OCI-LY3 (cell line): ENCODE data around the gene CCDC158.

Source experiments
- H2AFZ ChIP-seq: fragments of 200-600, 300-600 bp; shearing (Covaris generic); 2 replicates; pipeline ENCODE4 v1.6.0; 2014; ENCODE audit warnings: antibody characterized with exemption, low read depth, low read length
- H3K27ac ChIP-seq: fragments of 200-600, 300-600 bp; sonication (generic); 2 replicates; pipeline ENCODE4 v1.5.1; 2014; ENCODE audit warnings: mild to moderate bottlenecking, low read length, moderate library complexity, mixed read lengths
- H3K27me3 ChIP-seq: fragments of 200-600, 300-600 bp; sonication (generic); 2 replicates; pipeline ENCODE4 v1.6.1; 2014; ENCODE audit warnings: low read depth, low read length, mixed read lengths
- H3K36me3 ChIP-seq: fragments of 200-600, 300-600 bp; sonication (generic); replicated peaks from 2 replicates; pipeline ENCODE3; 2014; ENCODE audit warnings: low read depth, low read length, mixed read lengths
- H3K4me1 ChIP-seq: fragments of 300-600, 200-600 bp; sonication (generic); 2 replicates; pipeline ENCODE4 v1.6.1; 2014; ENCODE audit warnings: low read length, mixed read lengths
- H3K4me2 ChIP-seq: fragments of 200-600, 300-600 bp; sonication (generic); 2 replicates; pipeline ENCODE4 v1.6.1; 2014; ENCODE audit warnings: low read length, mixed read lengths
- H3K4me3 ChIP-seq: fragments of 300-600, 200-600 bp; sonication (generic); 2 replicates; pipeline ENCODE4 v1.5.1; 2014; ENCODE audit warnings: antibody characterized with exemption, mild to moderate bottlenecking, low read length, moderate library complexity
- H3K79me2 ChIP-seq: fragments of 300-600, 200-600 bp; shearing (Covaris generic); 2 replicates; pipeline ENCODE4 v1.6.1; 2014; ENCODE audit warnings: mild to moderate bottlenecking, low read length, mixed read lengths
- H3K9ac ChIP-seq: fragments of 300-600, 200-600 bp; shearing (Covaris generic); 2 replicates; pipeline ENCODE4 v1.6.0; 2014; ENCODE audit warnings: mild to moderate bottlenecking, low read length, moderate library complexity
- H3K9me3 ChIP-seq: fragments of 200-600, 300-600 bp; shearing (Covaris generic); 2 replicates; pipeline ENCODE4 v1.6.1; 2014; ENCODE audit warnings: low read length, mixed read lengths; ENCODE audit not compliant: insufficient read depth
- H4K20me1 ChIP-seq: fragments of 200-600, 300-600 bp; sonication (generic); 2 replicates; pipeline ENCODE4 v1.6.1; 2016; ENCODE audit warnings: low read length, mixed read lengths; ENCODE audit not compliant: insufficient read depth
- CTCF ChIP-seq: fragments of 200-600, 300-600 bp; sonication (generic); IDR thresholded peaks from 2 replicates; pipeline ENCODE4 v1.5.1; 2014; ENCODE audit warnings: antibody characterized with exemption, low read length, low read depth
- EZH2phosphoT487 ChIP-seq: fragments of 200-600 bp; shearing (Covaris generic); IDR thresholded peaks from 2 replicates; pipeline ENCODE4 v1.6.1; 2018; ENCODE audit warnings: antibody characterized with exemption, mixed run types, low read depth

Gene CCDC158

GRCh38 chr4:76441881-76442280 lies 20.9 kb upstream of the CCDC158 start:
- TF ChIP-seq EZH2phosphoT487: no peak
- no peak for TF ChIP-seq CTCF
- Histone ChIP-seq H2AFZ (peak overlapping the region; percentile 6; the same call in 1 of the 2 replicates), H4K20me1 (no peaks in the 10 kb centered on the region), H3K4me2 (peak overlapping the region; percentile 42), H3K36me3 (no peaks in the 10 kb centered on the region), H3K79me2 (no peaks in the 10 kb centered on the region), H3K27me3 (peaks cover 24% of the 10 kb centered on the region), H3K4me1 (peaks cover 10% of the 10 kb centered on the region), H3K27ac (no peak overlapping the region), H3K9ac (no peak overlapping the region), H3K4me3 (peak overlapping the region; percentile 40), H3K9me3 (no peaks in the 10 kb centered on the region)

- no peak overlapping the region for H3K4me2 ChIP-seq
- no peaks in the 10 kb centered on the region for H3K36me3 ChIP-seq
- H3K27me3 ChIP-seq: peaks cover 46% of the 10 kb centered on the region
- H3K27ac ChIP-seq: no peak overlapping the region
- H3K9ac ChIP-seq: no peak overlapping the region
- no peaks in the 10 kb centered on the region for H3K79me2 ChIP-seq
- no peak overlapping the region for H3K4me3 ChIP-seq
- no peak overlapping the region for H2AFZ ChIP-seq
- no peaks in the 10 kb centered on the region for H4K20me1 ChIP-seq
- no peak for TF ChIP-seq EZH2phosphoT487
- TF ChIP-seq CTCF: no peak
- H3K9me3 ChIP-seq: no peaks in the 10 kb centered on the region
- H3K4me1 ChIP-seq: peaks cover 20% of the 10 kb centered on the region
These were observed 18.6 kb upstream of the CCDC158 start for GRCh38 chr4:76439491-76439890.

- H3K9me3 ChIP-seq: no peaks in the 10 kb centered on the region
- H3K4me1 ChIP-seq: peaks cover 10% of the 10 kb centered on the region; the same call in 1 of the 2 replicates
- H3K27me3 ChIP-seq: peaks cover 53% of the 10 kb centered on the region
- H3K79me2 ChIP-seq: no peaks in the 10 kb centered on the region
- H3K4me3 ChIP-seq: peak overlapping the region; percentile 56
- TF ChIP-seq EZH2phosphoT487 (no peak), CTCF (no peak)
- H3K4me2 ChIP-seq: peak overlapping the region; percentile 62
- no peaks in the 10 kb centered on the region for H3K36me3 ChIP-seq
- H4K20me1 ChIP-seq: no peaks in the 10 kb centered on the region
- peak overlapping the region; percentile 47; the same call in 1 of the 2 replicates for H2AFZ ChIP-seq
- no peak overlapping the region for H3K27ac ChIP-seq
- H3K9ac ChIP-seq: no peak overlapping the region
These were observed 14.8 kb upstream of the CCDC158 start for GRCh38 chr4:76435528-76436319.

- no peaks in the 10 kb centered on the region for H4K20me1 ChIP-seq
- H3K4me3 ChIP-seq: peak within 1 kb of the TSS; percentile 56
- no peaks in the 10 kb centered on the region for H3K9me3 ChIP-seq
- H3K9ac ChIP-seq: no peak within 1 kb of the TSS
- H3K79me2 ChIP-seq: no peaks in the 10 kb centered on the region
- TF ChIP-seq EZH2phosphoT487 (no peak), CTCF (no peak)
- H3K4me2 ChIP-seq: peak within 1 kb of the TSS; percentile 62
- H3K36me3 ChIP-seq: no peaks in the 10 kb centered on the region
- H3K27ac ChIP-seq: no peak within 1 kb of the TSS
- peak within 1 kb of the TSS; percentile 47 for H2AFZ ChIP-seq
- H3K27me3 ChIP-seq: peaks cover 53% of the 10 kb centered on the region
- H3K4me1 ChIP-seq: peaks cover 17% of the 10 kb centered on the region
These were observed 14.1 kb upstream of the CCDC158 start, which contains the start of gene SHROOM3 for GRCh38 chr4:76434901-76435527. Gene SHROOM3, plus strand, starts transcription at chr4:76435229. Its CDS starts 824 bp downstream, at chr4:76436053.
